Spleen (tissue), 3 donors: ENCODE results near the gene TBC1D22A.

ENCODE experiments used
- POLR2A ChIP-seq, 3 donors: fragments of 450-650 bp; IDR thresholded peaks; one replicate each; pipeline ENCODE4 v1.5.1; 2017; ENCODE audit warnings: antibody characterized with exemption in 3 of 3, mild to moderate bottlenecking in 1 of 3
- POLR2AphosphoS5 ChIP-seq, 3 donors: sonication (generic); formaldehyde crosslinking; IDR thresholded peaks; one replicate each; pipeline ENCODE4 v1.5.1; 2017; ENCODE audit warnings: antibody characterized with exemption in 3 of 3

DNA sequence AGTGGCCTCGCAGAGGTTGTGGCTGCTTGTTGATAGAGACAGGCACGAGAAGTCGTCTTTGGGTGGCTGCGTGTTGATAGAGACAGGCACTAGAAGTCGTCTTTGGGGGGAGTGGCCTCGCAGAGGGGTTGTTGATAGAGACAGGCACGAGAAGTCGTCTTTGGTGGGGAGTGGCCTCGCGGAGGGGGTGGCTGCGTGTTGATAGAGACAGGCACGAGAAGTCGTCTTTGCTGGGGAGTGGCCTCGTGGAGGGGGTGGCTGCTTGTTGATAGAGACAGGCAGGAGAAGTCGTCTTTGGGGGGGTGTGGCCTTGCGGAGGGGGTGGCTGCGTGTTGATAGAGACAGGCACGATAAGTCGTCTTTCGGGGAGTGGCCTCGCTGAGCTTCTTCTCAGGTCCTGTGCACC is 328.8 kb downstream of the TBC1D22A start:
- TF ChIP-seq POLR2A (IDR thresholded peaks at IDR 0.05): no peak
- no peak for TF ChIP-seq POLR2AphosphoS5 (IDR thresholded peaks at IDR 0.05)
